Activated B cell treated with CpG ODN at 0.5 μM for 24 hours (primary cell): ENCODE results near the gene BBS7. TPM values are rescaled to one million over a fixed set of nuclear protein-coding genes. Genes with fewer than 3 reads are reported as not detected.

ENCODE experiments used
- ATAC-seq: fragments of 200-7000 bp; cut with Tn5 transposase; one replicate; pipeline ENCODE4 v1.10.0; 2021; ENCODE audit warnings: low read depth, mild to moderate bottlenecking, moderate library complexity
- CTCF ChIA-PET: fragments of 350-600 bp; sonication (Branson Sonifier 250); formaldehyde crosslinking; loops from one replicate; lab custom pipeline; 2021; ENCODE audit warnings: antibody characterized with exemption; lab: Charles Lee
- POLR2A ChIA-PET: fragments of 350-600 bp; sonication (Branson Sonifier 250); formaldehyde crosslinking; loops from one replicate; lab custom pipeline; 2021; ENCODE audit warnings: antibody characterized with exemption; lab: Charles Lee
- DNase-seq: peaks from one replicate; pipeline ENCODE4 v3.0.0; 2022
- H3K27ac Mint-ChIP-seq: one replicate; pipeline ENCODE4 v1.8.0; 2020; ENCODE audit warnings: mixed read lengths
- H3K27me3 Mint-ChIP-seq: one replicate; pipeline ENCODE4 v1.8.0; 2021; ENCODE audit warnings: mixed read lengths
- H3K36me3 Mint-ChIP-seq: one replicate; pipeline ENCODE4 v1.8.0; 2021; ENCODE audit warnings: low read depth, mixed read lengths
- H3K4me1 Mint-ChIP-seq: one replicate; pipeline ENCODE4 v1.8.0; 2021; ENCODE audit warnings: mixed read lengths
- H3K4me3 Mint-ChIP-seq: one replicate; pipeline ENCODE4 v1.8.0; 2020; ENCODE audit warnings: mild to moderate bottlenecking, mixed read lengths
- H3K9me3 Mint-ChIP-seq: one replicate; pipeline ENCODE4 v1.8.0; 2020; ENCODE audit warnings: mixed read lengths
- intact Hi-C: fragments of 100-400 bp; cut with micrococcal nuclease; formaldehyde crosslinking; loops from one replicate; pipeline ENCODE4 v1.15.1; 2024
- total RNA-seq: library from RNA; stranded (reverse); gene quantifications from 2 replicates; pipeline ENCODE4 v1.2.3, GENCODE V29; 2022
- TF ChIP-seq, protein P1 (sequence below): fragments of 200-600 bp; IDR thresholded peaks from one replicate; pipeline ENCODE4 v1.8.0; 2022; ENCODE audit warnings: antibody characterized with exemption, mild to moderate bottlenecking

Gene BBS7
- total RNA-seq, 1 donor from 2014 or later = 9.4 TPM

DNA sequence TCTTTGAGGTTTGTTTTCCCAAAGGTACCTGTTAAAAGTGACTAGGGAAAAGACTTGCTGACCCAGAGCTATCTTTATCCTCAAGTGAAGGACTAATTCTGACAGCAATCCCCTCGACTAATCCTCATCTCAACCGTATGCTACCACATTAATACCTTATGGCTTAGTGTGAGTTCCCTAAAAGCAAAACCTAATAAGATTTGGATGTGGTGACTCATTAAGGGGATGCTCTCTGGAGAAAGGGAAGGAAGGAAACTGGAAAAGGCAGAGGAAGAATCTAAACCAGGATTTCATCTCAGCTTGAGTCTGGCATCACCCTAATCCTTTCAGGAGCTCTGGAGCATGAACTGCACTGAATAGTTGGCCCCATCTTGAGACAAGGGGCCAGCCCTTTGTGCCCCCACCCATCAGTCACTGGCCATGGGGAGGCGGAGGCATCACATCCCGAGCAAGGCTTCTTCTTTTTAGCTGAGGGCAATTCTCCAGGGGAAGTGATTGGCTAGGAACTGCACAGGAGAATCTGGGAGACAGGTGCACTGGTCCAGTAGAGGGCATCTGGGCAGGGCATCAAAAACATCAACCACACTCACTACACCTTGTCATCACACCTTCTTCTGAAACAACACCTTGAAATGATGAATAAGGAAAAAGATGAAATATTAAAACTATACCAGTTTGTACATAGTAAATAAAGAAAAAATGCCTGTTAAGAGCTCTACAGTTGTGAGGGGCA, 6.9 kb upstream of the BBS7 start:
- no peak for ATAC-seq
- H3K4me3 Mint-ChIP-seq = no peak overlapping the region
- peaks cover 31% of the 10 kb centered on the region for H3K27me3 Mint-ChIP-seq
- DNase-seq = no peak
- H3K27ac Mint-ChIP-seq = no peak overlapping the region
- POLR2A ChIA-PET = no interaction called here
- TF ChIP-seq, protein P1, sequence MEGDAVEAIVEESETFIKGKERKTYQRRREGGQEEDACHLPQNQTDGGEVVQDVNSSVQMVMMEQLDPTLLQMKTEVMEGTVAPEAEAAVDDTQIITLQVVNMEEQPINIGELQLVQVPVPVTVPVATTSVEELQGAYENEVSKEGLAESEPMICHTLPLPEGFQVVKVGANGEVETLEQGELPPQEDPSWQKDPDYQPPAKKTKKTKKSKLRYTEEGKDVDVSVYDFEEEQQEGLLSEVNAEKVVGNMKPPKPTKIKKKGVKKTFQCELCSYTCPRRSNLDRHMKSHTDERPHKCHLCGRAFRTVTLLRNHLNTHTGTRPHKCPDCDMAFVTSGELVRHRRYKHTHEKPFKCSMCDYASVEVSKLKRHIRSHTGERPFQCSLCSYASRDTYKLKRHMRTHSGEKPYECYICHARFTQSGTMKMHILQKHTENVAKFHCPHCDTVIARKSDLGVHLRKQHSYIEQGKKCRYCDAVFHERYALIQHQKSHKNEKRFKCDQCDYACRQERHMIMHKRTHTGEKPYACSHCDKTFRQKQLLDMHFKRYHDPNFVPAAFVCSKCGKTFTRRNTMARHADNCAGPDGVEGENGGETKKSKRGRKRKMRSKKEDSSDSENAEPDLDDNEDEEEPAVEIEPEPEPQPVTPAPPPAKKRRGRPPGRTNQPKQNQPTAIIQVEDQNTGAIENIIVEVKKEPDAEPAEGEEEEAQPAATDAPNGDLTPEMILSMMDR = no peak
- H3K9me3 Mint-ChIP-seq = no peaks in the 10 kb centered on the region
- H3K36me3 Mint-ChIP-seq = no peaks in the 10 kb centered on the region
- no peaks in the 10 kb centered on the region for H3K4me1 Mint-ChIP-seq
- CTCF ChIA-PET = no interaction called here
- intact Hi-C loops = no loop called here

DNA sequence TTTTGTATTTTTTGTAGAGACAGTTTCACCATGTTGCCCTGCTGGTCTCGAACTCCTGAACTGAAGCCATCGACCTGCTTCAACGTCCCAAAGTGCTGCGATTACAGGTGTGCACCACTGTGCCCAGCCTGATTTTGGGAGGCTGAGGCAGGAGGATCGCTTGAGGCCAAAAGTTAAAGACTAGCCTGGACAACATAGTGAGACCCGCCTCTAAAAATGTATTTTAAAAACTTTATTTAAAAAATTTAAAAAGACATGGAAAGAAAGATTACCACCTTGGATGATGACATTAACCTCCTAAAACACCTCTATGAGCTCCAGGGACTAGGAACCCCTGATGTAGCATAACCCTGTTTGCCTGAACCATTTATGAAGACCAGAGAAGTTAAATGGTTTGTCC, 5.8 kb upstream of the BBS7 start:
- POLR2A ChIA-PET = no interaction called here
- CTCF ChIA-PET = no interaction called here
- no peaks in the 10 kb centered on the region for H3K4me1 Mint-ChIP-seq
- H3K27ac Mint-ChIP-seq = no peak overlapping the region
- peaks cover 28% of the 10 kb centered on the region for H3K27me3 Mint-ChIP-seq
- intact Hi-C loops = no loop called here
- H3K4me3 Mint-ChIP-seq = no peak overlapping the region
- TF ChIP-seq, protein P1 = no peak
- no peaks in the 10 kb centered on the region for H3K36me3 Mint-ChIP-seq
- ATAC-seq (no peak), DNase-seq (no peak)
- H3K9me3 Mint-ChIP-seq = no peaks in the 10 kb centered on the region

DNA sequence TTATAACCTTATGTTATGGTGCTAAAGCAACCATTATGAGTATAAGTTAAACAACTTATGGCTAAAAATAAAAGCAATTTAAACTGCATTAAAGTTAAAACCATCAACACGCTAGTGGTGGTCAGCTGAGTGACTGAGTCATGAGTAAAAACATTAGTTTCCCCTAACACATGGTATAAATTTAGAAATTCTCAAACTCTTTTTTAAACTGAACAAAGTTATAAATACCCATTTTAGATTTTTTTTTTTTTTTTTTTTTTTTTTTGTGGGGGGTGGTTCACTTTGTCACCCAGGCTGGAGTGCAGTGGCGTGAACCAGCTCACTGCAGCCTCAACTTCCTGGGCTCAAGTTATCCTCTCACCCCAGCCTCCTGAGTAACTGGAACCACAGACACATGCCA, 5.4 kb upstream of the BBS7 start:
- TF ChIP-seq, protein P1 = no peak
- intact Hi-C loops = no loop called here
- Mint-ChIP-seq H3K27me3 (peaks cover 27% of the 10 kb centered on the region), H3K9me3 (no peaks in the 10 kb centered on the region), H3K4me1 (peaks cover 3% of the 10 kb centered on the region), H3K36me3 (no peaks in the 10 kb centered on the region), H3K27ac (no peak overlapping the region), H3K4me3 (no peak overlapping the region)
- ATAC-seq = no peak
- DNase-seq = no peak
- ChIA-PET POLR2A (no interaction called here), CTCF (interaction anchor here (0.7 kb wide), 1 partner anchor 25 kb away, joined by 3 read pairs; no protein-coding TSS in a partner anchor)

DNA sequence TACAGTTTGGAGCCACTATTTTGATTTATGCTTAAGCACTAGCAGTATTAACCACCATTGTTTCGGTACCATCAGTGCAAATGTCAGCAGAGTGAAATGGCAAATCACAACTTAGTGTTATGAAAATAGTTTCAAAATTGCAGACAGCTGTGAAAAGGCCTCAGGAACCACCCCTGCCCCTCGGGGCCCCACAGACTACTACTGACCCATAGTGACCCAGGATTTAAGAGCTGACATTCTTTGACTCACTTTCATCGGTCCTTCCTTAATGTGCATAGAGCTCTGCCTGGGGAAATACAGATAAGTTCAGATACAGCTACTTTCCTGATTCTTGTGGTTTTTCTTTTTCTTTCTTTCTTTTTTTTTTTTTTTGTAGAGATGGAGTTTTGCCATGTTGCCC, 3.3 kb upstream of the BBS7 start:
- Mint-ChIP-seq H3K36me3 (peaks cover 4% of the 10 kb centered on the region), H3K4me1 (peaks cover 15% of the 10 kb centered on the region), H3K4me3 (no peak overlapping the region), H3K9me3 (no peaks in the 10 kb centered on the region), H3K27me3 (peaks cover 18% of the 10 kb centered on the region), H3K27ac (no peak overlapping the region)
- CTCF ChIA-PET = no interaction called here
- POLR2A ChIA-PET = no interaction called here
- DNase-seq = no peak
- intact Hi-C loops = no loop called here
- TF ChIP-seq, protein P1 = no peak
- no peak for ATAC-seq

DNA sequence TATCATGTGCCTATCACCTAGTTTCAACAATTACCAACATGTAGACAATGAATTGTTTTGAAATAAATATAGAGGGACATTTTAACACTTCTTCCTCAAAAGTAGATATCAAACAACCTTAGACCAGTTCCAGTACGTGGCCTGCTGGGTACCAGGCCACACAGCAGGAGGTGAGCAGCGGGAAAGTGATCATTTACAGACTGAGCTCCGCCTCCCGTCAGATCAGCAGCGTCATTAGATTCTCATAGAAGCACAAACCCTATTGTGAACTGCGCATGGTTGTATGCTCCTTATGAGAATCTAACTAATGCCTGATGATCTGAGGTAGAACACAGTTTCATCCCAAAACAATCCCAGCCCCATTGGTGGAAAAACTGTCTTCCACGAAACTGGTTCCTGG, 6.5 kb downstream of the BBS7 start:
- H3K27me3 Mint-ChIP-seq = no peaks in the 10 kb centered on the region
- POLR2A ChIA-PET = no interaction called here
- ATAC-seq (no peak), DNase-seq (no peak)
- intact Hi-C loops = no loop called here
- H3K9me3 Mint-ChIP-seq = no peaks in the 10 kb centered on the region
- CTCF ChIA-PET = no interaction called here
- TF ChIP-seq, protein P1 = no peak
- H3K36me3 Mint-ChIP-seq = peaks cover 22% of the 10 kb centered on the region
- peaks cover under 1% of the 10 kb centered on the region for H3K4me1 Mint-ChIP-seq
- H3K27ac Mint-ChIP-seq = no peak overlapping the region
- no peak overlapping the region for H3K4me3 Mint-ChIP-seq
